Gastroesophageal sphincter (tissue), 4 donors: ENCODE data around the gene SMYD4. TPM values are rescaled to one million over a fixed set of nuclear protein-coding genes. Genes with fewer than 3 reads are reported as not detected.

Source experiments
- ATAC-seq: fragments of 150-250 bp; one replicate; pipeline ENCODE4 v1.9.1; 2016; ENCODE audit warnings: mild to moderate bottlenecking, moderate library complexity
- H3K27ac ChIP-seq, 4 donors: fragments of 200-600 bp; sonication (generic) in 3 of 4; 1 replicate in 3 of 4; 2 replicates in 1 of 4; pipeline ENCODE4 v1.5.1; 2016 to 2019
- H3K27me3 ChIP-seq: fragments of 200-600 bp; sonication (generic); one replicate; pipeline ENCODE4 v1.5.1; 2019
- H3K36me3 ChIP-seq, 2 donors: fragments of 200-600 bp; sonication (generic); one replicate each; pipeline ENCODE4 v1.5.1; 2019; ENCODE audit warnings: control low read depth in 1 of 2
- H3K4me1 ChIP-seq, 3 donors: fragments of 200-600 bp; sonication (generic); 1 replicate in 2 of 3; 2 replicates in 1 of 3; pipeline ENCODE4 v1.5.1; 2016 to 2019; ENCODE audit warnings: control low read depth in 2 of 3
- H3K4me3 ChIP-seq, 2 donors: fragments of 200-600 bp; sonication (generic); one replicate each; pipeline ENCODE4 v1.5.1; 2019; ENCODE audit warnings: mild to moderate bottlenecking in 1 of 2, moderate library complexity in 1 of 2
- H3K9me3 ChIP-seq, 3 donors: fragments of 200-600 bp; sonication (generic); one replicate each; pipeline ENCODE4 v1.5.1; 2017 to 2019; ENCODE audit warnings: control low read depth in 2 of 3
- CTCF ChIP-seq, 4 experiments: fragments of 200-600 bp in 2 of 4; fragments of 450-650 bp in 2 of 4; sonication (generic) in 1 of 4; IDR thresholded peaks; one replicate each; pipeline ENCODE4 v1.5.1; 2017 to 2019; ENCODE audit warnings: antibody characterized with exemption in 4 of 4, mild to moderate bottlenecking in 2 of 4, moderate library complexity in 2 of 4
- EP300 ChIP-seq: sonication (generic); formaldehyde crosslinking; IDR thresholded peaks from one replicate; pipeline ENCODE4 v1.6.1; 2017; ENCODE audit warnings: antibody characterized with exemption, mild to moderate bottlenecking
- POLR2A ChIP-seq, 2 donors: fragments of 450-650 bp; IDR thresholded peaks; one replicate each; pipeline ENCODE4 v1.6.1; 2017; ENCODE audit warnings: antibody characterized with exemption in 2 of 2, mild to moderate bottlenecking in 2 of 2, moderate library complexity in 1 of 2
- POLR2AphosphoS5 ChIP-seq: sonication (generic); formaldehyde crosslinking; IDR thresholded peaks from one replicate; pipeline ENCODE4 v1.6.1; 2017; ENCODE audit warnings: antibody characterized with exemption
- WGBS, 2 donors: methylation state at CpG; one replicate each; pipeline ENCODE4 v1.1.5; 2018; ENCODE audit warnings: low coverage in 1 of 2; 5-methylcytosine and 5-hydroxymethylcytosine counted together
- total RNA-seq, 4 donors: library from RNA; depleted of rRNA; stranded (reverse); fragments of >200 nt; gene quantifications; one replicate each; pipeline ENCODE4 v1.1.0, GENCODE V29; 2016

SMYD4 gene
- total RNA-seq, 4 donors from 2014 or later: 8.1 to 14.0 (median 11.0) TPM

GRCh38 chr17:1746975-1747543 is 82.6 kb downstream of the SMYD4 start:
- 55 to 75% methylated on average over 7 to 8 of the region's 22 CpGs for WGBS, 2 donors
- peak; percentile 83 for ATAC-seq
- Histone ChIP-seq H3K27ac (peak overlapping the region in 3 of 4 donors; percentile 45 to 56 (median 48)), H3K36me3 (no peaks in the 10 kb centered on the region), H3K4me1 (peaks cover 0 to 7% (median 0%) of the 10 kb centered on the region in 3 donors), H3K4me3 (no peak overlapping the region), H3K27me3 (no peaks in the 10 kb centered on the region), H3K9me3 (no peaks in the 10 kb centered on the region)
- TF ChIP-seq POLR2A (IDR thresholded peaks at IDR 0.05) (no peak), EP300 (peak; percentile 32), POLR2AphosphoS5 (peak; percentile 67)

- no peak for TF ChIP-seq POLR2A (IDR thresholded peaks at IDR 0.05)
- no peak for TF ChIP-seq CTCF (IDR thresholded peaks at IDR 0.05)
- TF ChIP-seq POLR2AphosphoS5: no peak
- no peak for TF ChIP-seq EP300
- Histone ChIP-seq H3K36me3 (no peaks in the 10 kb centered on the region), H3K4me1 (peaks cover 0 to 7% (median 0%) of the 10 kb centered on the region in 3 donors), H3K4me3 (no peak overlapping the region), H3K27me3 (no peaks in the 10 kb centered on the region), H3K27ac (no peak overlapping the region), H3K9me3 (no peaks in the 10 kb centered on the region)
- no peak for ATAC-seq
- no CpG with 5 or more reads among the region's 12 CpGs for WGBS, 2 donors
Observed at GRCh38 chr17:1745513-1746020, 84.1 kb downstream of the SMYD4 start.

- Histone ChIP-seq H3K27me3 (no peaks in the 10 kb centered on the region), H3K27ac (peak overlapping the region in 1 of 4 donors; percentile 12), H3K4me1 (peaks cover 0 to 7% (median 0%) of the 10 kb centered on the region in 3 donors), H3K4me3 (no peak overlapping the region), H3K9me3 (no peaks in the 10 kb centered on the region), H3K36me3 (no peaks in the 10 kb centered on the region)
- 70 to 87% methylated on average over 6 to 8 of the region's 29 CpGs for WGBS, 2 donors
- no peak for ATAC-seq
- TF ChIP-seq POLR2AphosphoS5 (no peak), CTCF (IDR thresholded peaks at IDR 0.05) (no peak), POLR2A (IDR thresholded peaks at IDR 0.05) (no peak), EP300 (no peak)
Observed at GRCh38 chr17:1744551-1745512, 84.9 kb downstream of the SMYD4 start.

- ATAC-seq: no peak
- no peak overlapping the region for H3K27ac ChIP-seq
- 100% methylated on average over 1 of the region's 2 CpGs; no CpG with 5 or more reads in 1 of the 2 donors for WGBS, 2 donors
Observed at GRCh38 chr17:1743088-1743439, 86.6 kb downstream of the SMYD4 start.

More at GRCh38 chr17:1743088-1743439, 86.6 kb downstream of the SMYD4 start:
- H3K27me3 ChIP-seq: no peaks in the 10 kb centered on the region
- no peak overlapping the region for H3K4me3 ChIP-seq
- H3K9me3 ChIP-seq: no peaks in the 10 kb centered on the region
- H3K36me3 ChIP-seq: peaks cover 0 to 6% of the 10 kb centered on the region in 2 donors
- TF ChIP-seq EP300: no peak
- TF ChIP-seq POLR2A (IDR thresholded peaks at IDR 0.05): no peak
- no peak for TF ChIP-seq POLR2AphosphoS5
- no peak for TF ChIP-seq CTCF (IDR thresholded peaks at IDR 0.05)
- peaks cover 0 to 7% (median 0%) of the 10 kb centered on the region in 3 donors for H3K4me1 ChIP-seq
